Uterus (tissue), 2 donors: Measurements from ENCODE around the gene OSBPL9.

Source experiments
- CTCF ChIP-seq, 4 experiments: fragments of 200-600 bp in 2 of 4; fragments of 450-650 bp in 2 of 4; sonication (generic) in 2 of 4; IDR thresholded peaks; one replicate each; pipeline ENCODE4 v1.5.1; 2016 to 2019; ENCODE audit warnings: antibody characterized with exemption in 4 of 4, mild to moderate bottlenecking in 2 of 4, moderate library complexity in 1 of 4
- POLR2A ChIP-seq, 2 donors: fragments of 450-650 bp; IDR thresholded peaks; one replicate each; pipeline ENCODE4 v1.6.1; 2016; ENCODE audit warnings: antibody characterized with exemption in 2 of 2, mild to moderate bottlenecking in 1 of 2, moderate library complexity in 1 of 2

DNA sequence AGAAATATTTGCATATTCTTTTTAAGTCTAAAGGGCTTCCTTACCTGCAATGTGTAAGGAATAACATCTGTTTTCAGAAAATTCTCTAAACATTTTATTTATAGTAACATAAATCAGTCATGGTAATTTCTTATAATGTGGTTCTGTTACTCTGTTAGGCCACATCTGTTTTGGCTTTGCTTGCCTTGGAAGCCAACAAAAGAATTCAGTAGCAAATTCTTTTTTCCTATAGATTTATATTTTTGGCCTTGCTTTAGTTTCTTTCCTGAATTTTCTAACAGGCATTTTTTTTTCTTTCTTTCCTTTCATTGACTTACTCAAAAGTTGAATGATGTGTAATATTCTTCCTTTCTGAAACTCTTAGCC lies 72.2 kb downstream of the OSBPL9 start:
- TF ChIP-seq CTCF (IDR thresholded peaks at IDR 0.05) = no peak
- TF ChIP-seq POLR2A (IDR thresholded peaks at IDR 0.05) = no peak
